GM18520 (cell line): ENCODE results near the gene CRTAP.
"Not testable (repeated sequence)": the region's sequence is repeated elsewhere in the genome, so short reads cannot be mapped to it uniquely, and the experiment has no call there.

Experiments used
- ATAC-seq: cut with Tn5 transposase; IDR thresholded peaks from one replicate; pipeline ENCODE4 v1.9.1; 2021; ENCODE audit not compliant: unreplicated experiment

CRTAP gene

DNA sequence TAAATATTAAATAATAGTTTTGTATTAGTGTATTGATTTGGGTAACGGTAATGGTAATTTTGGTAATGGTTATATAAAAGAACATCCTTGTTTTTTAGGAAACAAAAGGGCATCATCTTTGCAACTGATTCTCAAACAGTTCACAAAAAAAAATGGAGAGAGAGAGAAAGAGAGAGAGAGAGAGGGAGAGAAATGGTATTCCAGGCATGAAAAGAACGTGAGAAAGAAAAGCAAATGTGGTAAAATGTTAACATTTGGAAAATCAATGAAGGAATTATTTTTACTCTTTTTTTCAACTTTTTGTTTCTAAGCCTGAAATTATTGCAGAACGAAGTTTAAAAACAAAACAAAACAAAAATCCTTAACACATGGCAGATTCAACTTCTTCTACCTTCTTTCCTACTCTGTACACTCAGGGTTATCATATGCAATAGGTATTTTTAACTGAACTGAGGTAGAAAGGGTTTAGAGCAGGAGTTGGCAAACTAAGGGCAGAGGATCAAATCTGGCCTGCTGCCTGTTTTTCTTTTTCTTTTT, 14.6 kb upstream of the CRTAP start:
- no peak for ATAC-seq

DNA sequence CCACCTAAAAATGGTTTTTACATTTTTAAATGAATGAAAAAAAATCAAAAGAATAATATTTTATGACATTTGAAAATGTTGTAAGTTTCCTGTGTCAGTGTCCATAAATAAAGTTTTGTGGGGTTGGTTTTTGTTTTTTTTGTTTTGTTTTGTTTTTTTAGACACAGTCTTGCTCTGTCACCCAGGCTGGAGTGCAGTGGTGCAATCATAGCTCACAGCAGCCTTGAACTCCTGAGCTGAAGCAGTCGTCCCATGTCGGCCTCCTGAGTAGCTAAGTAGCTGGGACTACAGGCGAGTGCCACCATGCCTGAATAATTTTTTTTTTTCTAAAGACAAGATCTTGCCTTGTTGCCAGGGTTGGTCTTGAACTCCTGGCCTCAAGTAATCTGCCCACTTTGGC, 14.1 kb upstream of the CRTAP start:
- ATAC-seq, result no peak

DNA sequence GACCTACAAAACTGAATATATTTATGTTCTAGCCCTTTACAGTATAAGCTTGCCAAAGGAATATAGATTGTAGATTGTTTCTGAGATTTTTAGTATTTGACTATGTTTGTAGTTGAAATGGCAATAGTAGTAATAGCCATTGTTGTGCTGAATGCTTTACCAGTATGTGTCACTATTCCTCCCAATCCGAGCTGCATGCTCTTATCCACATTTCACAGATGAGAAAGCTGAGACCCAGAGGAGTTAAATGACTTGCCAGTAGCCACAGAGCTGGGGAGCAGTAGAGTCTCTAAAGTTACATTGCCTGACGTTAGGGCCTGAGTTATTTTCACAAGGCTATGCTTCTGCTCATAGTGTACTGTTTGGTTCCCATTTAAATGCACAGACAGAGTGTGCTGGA, 13.6 kb upstream of the CRTAP start:
- ATAC-seq, result no peak

DNA sequence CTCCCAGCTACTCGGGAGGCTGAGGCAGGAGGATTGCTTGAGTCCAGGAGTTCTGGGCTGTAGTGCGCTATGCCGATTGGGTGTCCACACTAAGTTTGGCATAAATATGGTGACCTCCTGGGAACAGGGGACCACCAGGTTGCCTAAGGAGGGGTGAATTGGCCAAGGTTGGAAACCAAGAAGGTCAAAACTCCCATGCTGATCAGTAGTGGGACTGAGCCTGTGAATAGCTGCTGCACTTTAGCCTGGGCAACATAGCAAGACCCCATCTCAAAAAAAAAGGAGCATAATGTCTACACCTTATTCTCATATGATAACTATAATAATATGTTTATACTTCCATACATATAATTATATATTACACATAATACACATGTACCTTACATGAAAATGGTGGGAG, 10.8 kb upstream of the CRTAP start:
- ATAC-seq, result no peak

DNA sequence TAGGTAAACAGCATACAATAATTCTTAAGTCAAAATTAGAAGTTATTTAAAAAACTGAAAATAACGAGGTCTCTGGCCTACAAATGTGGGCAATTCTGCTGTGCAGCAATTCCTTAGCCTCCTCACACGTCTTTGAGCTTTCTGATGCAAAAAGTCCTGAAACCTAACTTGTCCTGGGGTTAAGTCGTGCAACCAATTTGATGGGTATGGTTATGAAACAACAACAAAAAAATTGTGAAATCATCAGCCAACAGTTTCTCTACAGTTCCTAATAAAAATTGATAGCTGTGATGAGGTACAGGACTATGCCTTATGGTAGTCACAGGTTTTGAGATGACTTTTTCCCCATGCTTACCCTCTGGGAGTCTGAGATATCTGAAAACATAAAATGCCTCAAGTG, 10.3 kb upstream of the CRTAP start:
- no peak for ATAC-seq

DNA sequence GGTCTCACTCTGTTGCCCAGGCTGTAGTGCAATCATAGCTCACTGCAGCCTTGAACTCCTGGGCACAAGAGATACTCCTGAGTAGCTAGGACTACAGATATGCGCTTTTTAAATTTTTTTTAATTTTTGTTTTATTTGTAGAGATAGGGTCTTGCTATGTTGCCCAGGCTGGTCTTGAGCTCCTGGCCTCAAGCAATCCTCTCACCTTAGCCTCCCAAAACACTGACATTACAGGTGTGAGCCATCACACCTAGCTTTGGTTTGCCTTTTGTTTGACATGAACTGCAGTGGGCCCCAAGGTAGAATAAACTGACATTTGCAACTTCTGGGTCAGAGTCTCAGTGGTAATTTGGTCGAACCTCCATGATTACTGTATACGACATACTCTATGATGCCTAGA, 9.0 kb upstream of the CRTAP start:
- ATAC-seq, result no peak

DNA sequence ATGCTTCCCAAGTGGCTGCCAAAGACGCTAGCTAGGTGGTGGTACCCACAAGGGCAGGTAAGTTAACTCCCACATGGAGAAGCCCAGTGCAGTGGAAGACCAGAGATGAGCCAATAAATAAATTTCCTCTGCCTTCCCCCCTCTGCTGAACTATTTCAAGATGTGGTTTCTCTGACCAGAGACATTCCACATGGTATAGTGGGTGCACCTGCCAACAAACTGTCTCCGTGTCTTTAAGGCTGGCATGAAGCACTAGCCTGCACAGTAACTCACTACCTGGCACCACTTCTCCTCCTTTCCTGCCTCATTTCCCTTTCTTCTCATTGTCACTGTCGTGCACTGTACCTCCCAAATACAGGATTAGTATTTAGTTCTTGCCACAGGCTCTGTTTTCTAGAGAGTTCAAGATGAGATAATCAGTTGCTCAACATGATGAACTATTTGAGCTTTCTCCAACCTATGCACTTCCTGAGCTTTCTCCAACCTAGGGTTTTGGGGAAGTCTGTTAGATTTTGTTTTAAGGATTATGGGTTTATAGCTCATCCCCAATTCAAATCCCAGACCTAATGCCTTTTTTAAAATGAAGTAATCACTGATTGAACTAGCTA, 8.4 kb upstream of the CRTAP start:
- no peak for ATAC-seq

DNA sequence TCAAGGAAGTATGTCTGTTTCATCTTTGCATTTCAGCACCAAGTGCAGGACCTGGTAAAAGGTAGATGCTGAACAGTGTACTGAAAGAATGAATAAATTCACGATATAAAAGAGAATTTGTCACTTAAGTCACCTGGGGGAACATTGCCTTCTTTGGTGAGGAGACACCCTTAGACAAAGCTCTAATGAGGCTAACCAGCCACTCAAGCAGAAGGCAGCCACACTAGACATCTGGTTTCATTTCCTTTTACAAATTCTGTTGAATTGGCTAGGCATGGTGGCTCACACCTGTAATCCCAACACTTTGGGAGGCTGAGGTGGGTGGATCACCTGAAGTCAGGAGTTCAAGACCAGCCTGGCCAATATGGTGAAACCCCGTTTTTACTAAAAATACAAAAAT, 7.0 kb upstream of the CRTAP start:
- ATAC-seq, result not testable (repeated sequence)

DNA sequence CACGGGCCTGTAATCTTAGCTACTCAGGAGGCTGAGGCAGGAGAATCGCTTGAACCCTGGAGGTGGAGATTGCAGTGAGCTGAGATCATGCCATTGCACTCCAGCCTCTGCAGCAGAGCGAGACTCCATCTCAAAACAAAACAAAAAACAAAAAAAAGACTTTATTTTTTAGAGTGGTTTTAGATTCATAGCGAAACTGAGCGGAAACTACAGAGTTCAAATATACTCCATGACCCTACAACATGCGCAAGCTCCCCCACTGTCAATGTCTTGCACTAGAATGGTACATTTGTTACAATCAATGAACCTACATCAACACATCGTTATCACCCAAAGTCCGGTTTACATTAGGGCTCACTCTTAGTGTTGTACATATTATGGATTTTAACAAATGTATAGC, 2.2 kb upstream of the CRTAP start:
- peak; percentile 23 for ATAC-seq

DNA sequence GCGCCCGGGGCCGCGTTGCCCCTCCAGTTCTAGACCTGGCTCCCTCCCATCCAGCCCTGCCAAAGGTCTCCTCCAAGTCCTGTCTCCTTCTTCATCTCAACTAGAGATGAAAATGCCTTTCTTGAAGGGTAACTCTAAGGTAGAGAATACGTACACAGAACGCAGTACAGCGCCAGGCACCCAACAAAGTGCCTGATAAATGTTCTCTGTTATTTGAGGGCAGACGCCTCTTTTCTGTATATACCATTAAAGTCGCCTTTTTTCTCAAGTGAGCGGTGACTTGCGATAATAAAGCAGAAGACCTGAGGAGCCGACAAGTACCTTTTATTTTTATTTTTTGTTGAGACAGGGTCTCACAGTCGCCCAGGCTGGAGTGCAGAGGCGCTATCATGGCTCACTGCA, 809 bp downstream of the CRTAP start:
- ATAC-seq, result no peak

DNA sequence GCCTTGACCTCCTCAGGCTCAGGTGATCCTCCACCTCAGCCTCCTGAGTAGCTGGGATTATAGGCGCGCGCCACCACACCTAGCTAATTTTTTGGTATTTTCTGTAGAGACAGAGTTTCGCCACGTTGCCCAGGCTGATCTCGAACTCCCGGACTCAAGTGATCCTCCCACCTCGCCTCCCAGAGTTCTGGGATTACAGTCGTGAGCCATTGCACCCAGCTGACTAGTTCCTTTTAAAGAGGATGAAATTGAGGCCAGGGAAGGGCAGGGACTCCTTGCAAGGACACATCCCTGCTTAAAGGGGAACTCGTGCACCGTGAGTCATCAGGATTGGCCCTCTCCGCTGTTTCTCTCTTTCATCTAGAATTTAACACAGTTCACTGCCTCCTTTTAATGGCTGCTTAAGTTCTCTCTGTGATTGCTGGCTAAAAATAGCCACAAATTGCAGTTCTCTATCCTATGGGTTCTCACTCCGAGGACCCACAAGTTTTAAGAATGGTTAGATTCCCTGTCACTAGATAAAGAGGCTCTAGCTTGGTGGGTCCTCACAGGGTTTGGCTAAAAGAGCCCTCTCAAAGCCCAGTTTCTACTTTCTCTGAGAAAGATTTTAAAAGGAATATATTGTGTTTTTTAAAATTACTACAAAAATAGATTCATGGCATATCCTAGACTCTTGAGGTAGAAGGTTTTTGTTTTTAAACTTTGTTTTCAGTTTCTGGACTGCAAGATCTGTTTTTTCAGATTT, 1.4 kb downstream of the CRTAP start:
- ATAC-seq, result no peak

DNA sequence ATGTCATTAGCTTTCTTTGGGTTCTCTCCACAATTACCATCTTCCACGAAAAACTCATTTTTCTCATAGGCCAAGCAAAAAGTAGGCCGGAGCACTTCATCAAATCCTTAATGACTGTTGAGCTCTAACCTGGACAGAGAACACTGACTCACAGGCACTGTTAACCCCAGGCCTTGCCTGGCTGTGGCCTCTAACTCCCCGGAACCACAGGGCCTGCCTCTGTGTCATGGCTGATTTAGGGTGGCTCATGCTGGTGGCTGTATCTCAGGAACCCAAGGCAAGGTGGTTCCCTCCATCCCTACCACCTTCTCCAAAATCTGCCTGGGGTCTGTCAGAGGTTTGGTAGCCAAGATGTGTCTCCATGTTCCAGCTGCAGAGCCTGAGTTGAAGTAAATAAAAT, 3.6 kb downstream of the CRTAP start:
- no peak for ATAC-seq

DNA sequence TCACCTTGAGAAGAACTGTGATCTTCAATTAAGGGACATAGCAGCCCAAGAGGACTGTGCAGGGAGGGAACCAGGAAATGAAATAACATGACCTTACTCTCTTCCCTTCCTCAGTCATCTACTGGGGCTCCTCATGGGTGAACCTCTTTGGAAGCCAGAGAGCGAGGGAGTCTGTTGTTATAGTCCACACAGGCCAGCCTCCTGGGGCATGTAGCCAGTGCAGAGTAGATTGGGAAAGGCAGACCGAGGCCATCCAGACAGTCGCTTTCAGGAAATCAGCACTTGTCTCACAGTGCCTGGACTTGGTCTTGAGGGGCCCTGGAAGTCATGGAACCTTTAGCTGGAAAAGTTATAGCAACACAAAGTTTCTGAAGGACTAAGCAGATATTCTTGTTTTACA, 6.1 kb downstream of the CRTAP start:
- no peak for ATAC-seq

DNA sequence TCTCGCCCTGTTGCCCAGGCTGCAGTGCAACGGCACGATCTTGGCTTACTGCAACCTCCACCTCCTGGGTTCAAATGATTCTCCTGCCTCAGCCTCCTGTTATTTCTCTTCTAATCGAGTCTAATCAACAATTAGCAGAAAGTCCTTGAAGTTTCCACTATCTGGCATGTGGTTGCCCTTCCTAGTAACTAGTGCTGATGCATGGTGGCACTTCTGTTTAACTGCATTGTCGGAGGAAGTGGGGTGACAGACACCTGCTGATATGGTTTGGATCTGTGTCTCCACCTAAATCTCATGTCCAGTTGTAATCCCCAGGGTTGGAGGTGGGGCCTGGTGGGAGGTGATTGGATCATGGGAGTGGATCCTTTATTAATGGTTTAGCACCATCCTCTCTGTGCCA, 9.2 kb downstream of the CRTAP start:
- ATAC-seq, result no peak

DNA sequence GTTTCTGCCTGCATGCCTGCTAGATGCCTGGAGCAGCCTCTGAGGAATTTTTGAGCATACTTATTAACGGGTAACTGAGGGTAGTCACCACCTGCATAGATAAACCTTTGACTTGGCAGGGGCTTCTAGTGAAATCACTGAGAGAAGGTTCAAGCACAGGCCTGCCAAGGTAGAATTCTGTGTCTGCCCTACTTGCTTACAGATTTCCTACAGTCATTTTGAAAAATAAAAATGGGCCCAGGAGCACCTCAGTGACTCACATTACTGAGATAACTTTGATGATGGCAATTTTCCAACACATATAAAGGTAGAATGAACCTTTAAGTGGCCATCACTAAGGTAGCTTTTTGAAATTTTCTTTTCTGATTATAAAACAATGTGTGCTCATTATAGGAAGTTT, 10.8 kb downstream of the CRTAP start:
- no peak for ATAC-seq

DNA sequence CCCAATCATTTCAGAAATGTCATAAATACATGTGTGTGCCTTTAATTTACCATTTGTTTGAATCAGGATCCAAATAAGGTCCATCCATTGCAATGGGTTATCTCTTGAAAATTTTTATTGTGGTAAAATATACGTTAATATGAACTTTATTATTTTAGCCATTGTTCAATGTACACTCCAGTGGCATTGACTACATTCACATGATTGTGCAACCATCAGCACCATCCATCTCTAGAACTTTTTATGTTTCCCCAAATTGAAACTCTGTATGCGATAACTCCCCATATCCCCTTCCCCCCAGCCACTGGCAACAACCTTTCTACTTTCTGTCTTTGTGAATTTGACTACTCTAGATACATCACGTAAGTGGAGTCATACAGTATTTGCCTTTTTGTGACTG, 12.0 kb downstream of the CRTAP start:
- ATAC-seq, result no peak

DNA sequence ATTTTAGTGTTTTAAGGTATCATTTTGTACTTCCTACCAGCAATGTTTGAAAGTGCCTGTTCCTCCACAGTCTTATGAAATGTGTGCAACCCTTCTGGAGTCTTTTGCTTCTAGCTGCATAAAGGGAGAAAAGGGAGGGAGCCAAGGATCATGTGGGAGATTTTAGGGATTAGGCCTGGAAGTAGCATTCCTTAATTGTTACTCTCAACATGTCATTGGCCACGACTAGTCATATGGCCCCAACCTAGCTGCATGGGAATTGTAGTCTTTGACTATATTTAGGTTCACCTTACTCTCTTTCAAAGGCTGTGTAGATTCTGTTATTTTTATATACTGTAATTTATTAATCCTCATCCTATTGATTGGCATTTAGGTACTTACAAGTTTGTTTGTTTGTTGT, 14.9 kb downstream of the CRTAP start:
- ATAC-seq, result no peak

DNA sequence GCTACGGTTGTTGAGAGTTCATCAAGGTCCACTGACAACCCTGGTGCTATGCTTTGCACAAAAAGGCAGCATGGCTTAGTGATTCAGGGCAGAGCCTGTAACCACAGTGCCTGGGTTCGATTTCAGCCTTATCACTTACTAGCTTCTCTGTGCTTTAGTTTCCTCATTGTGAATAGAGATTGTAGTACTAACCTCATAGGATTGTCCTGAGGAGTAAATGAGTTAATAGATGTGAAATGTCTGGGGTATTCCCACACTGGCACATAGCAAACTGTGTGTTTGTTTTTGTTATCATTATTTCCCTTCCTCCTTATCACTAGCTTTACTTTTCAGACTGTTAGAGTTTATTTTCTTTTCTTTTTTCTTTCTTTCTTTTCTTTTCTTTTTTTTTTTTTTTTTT, 16.3 kb downstream of the CRTAP start:
- ATAC-seq, result no peak

DNA sequence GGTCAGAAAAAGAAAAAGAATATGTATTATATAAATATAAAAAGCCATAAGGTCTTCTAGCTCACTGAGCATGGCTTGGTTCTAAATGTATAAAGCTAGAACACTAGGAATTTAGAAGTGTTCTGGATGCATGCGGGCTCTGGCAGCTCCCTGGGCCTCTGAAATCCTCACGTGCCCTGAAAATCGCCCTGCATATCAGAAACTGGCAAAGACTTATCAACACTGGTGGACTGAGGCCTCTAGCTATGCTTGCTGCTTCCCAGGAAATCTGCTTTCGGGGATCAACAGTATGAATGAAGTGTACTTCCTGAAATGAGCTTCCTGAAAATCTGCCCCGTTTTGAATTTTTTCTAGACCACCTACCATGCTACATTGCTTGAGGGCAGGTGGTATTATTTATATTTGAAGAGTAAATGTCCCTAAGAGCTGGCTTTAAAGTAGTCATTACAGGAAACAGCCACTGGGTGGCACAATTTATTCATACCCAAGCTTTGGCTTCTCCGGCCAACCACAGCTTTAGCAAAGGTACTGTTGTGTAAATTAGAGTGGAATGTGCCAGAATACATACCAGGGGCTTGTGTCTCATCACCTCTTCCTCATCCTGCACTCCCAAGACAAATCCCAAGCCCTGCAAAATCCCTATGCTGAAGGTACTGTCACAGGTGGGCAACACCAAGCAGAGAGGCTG, 17.7 kb downstream of the CRTAP start:
- ATAC-seq, result peak; percentile 66

DNA sequence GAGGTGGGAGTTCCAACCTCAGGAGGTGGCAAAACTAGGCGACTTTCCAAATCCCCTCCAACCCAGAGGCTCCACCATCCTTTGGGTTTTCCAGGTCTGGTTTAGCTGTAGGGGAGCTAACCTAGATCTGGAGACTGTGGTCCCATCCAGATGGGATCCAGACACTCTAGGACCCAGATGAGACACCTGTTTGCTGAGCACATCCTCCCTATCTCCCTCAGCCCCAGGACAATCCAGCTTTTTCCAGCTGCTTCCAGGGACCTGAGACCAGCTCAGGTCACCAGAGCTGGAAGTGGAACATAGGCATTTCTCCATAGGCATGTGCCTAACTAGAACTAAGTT, 18.2 kb downstream of the CRTAP start:
- no peak for ATAC-seq

DNA sequence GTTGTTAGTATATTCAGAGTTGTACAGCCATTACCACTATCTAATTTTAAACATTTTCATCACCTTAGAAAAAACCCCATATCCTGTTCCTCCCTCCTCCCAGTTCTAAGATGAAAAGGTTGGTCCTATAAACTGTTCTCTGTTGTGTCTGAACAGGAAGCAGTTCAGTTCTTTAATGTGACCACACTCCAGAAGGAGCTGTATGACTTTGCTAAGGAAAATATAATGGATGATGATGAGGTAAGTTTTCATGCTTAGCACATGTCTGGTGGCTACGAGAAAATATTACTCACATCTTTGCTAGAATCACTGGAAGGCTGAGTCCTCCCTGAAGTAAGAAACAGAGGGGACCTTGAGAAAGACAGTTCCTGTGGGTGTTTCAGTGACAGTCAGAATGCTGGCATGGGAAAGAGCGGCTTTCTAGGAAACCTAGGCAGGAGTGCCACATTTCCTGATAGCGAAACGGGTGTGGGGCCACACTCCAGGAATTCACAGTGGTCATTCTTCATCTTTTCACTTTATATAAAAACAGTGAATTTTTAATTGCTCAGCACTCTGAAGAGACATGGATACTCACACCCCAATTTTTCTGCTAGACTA, 20.3 kb downstream of the CRTAP start:
- no peak for ATAC-seq

DNA sequence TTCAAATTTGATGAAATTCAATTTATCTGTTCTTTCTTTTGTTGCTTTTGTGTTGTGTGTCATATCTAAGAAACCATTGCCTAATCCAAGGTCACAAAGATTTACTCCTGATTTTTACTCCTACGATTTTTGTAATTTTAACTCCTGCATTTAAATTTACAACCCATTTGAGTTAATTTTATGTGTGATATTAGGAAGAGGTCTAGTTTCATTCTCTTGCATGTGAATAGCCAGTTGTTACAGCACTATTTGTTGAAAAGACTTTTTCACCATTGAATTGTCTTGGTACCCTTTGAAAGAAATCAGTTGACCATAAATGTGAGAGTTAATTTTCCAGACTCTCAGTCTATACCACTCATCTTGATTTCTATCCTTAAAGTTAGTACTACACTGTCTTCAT, 23.9 kb downstream of the CRTAP start:
- ATAC-seq, result no peak
